LNCaP clone FGC (cell line): ENCODE measurements around the gene LGALSL.

Experiments used
- DNase-seq: peaks from one replicate; pipeline ENCODE4 v3.0.0-alpha.2; 2011; ENCODE audit warnings: low read depth
- H3K4me3 ChIP-seq: 2 replicates; pipeline ENCODE4 v1.5.1; 2011; ENCODE audit warnings: mild to moderate bottlenecking, low read depth, low read length, control low read depth
- TF ChIP-seq, protein P1 (sequence below): IDR thresholded peaks from 2 replicates; pipeline ENCODE4 v1.5.1; 2012; ENCODE audit warnings: mild to moderate bottlenecking; ENCODE audit not compliant: control insufficient read depth, insufficient read depth; ENCODE audit errors: extremely low read depth

The LGALSL gene

GRCh38 chr2:64412671-64413070 is 41.3 kb upstream of the LGALSL start:
- no peak for DNase-seq

GRCh38 chr2:64414736-64415435 is 39.1 kb upstream of the LGALSL start:
- DNase-seq: no peak
- H3K4me3 ChIP-seq: no peak overlapping the region
- TF ChIP-seq, protein P1, sequence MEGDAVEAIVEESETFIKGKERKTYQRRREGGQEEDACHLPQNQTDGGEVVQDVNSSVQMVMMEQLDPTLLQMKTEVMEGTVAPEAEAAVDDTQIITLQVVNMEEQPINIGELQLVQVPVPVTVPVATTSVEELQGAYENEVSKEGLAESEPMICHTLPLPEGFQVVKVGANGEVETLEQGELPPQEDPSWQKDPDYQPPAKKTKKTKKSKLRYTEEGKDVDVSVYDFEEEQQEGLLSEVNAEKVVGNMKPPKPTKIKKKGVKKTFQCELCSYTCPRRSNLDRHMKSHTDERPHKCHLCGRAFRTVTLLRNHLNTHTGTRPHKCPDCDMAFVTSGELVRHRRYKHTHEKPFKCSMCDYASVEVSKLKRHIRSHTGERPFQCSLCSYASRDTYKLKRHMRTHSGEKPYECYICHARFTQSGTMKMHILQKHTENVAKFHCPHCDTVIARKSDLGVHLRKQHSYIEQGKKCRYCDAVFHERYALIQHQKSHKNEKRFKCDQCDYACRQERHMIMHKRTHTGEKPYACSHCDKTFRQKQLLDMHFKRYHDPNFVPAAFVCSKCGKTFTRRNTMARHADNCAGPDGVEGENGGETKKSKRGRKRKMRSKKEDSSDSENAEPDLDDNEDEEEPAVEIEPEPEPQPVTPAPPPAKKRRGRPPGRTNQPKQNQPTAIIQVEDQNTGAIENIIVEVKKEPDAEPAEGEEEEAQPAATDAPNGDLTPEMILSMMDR: no peak

More at GRCh38 chr2:64412671-64413070, 41.3 kb upstream of the LGALSL start:
- H3K4me3 ChIP-seq: no peak overlapping the region
- TF ChIP-seq, protein P1: no peak

GRCh38 chr2:64417624-64418023 is 36.3 kb upstream of the LGALSL start:
- DNase-seq: no peak
- TF ChIP-seq, protein P1: no peak
- no peak overlapping the region for H3K4me3 ChIP-seq

GRCh38 chr2:64419596-64420165 is 34.3 kb upstream of the LGALSL start:
- H3K4me3 ChIP-seq: no peak overlapping the region
- no peak for DNase-seq
- TF ChIP-seq, protein P1: no peak

DNA sequence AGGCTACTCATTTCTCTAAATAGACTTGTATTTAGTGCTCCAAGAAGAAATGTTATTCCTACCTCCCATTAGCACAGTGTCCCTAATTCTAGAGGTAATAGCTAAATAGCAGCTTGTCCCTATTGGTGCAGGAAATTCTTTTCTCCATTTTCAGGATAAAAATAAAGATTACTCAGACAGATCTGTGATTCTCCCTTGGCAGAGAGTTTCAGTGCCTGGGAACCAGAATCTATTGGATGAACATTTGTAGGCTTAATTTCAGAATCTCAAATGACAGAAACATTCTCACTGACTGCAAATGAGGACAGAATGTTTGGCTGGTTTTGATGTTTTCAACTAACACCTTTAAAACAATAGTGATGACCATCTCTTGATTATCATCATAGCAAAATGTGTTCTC is 33.3 kb upstream of the LGALSL start:
- DNase-seq: no peak
- TF ChIP-seq, protein P1: no peak

GRCh38 chr2:64421201-64421600 is 32.8 kb upstream of the LGALSL start:
- no peak for DNase-seq
- H3K4me3 ChIP-seq: no peak overlapping the region
- TF ChIP-seq, protein P1: no peak

More for the DNA sequence above, 33.3 kb upstream of the LGALSL start:
- H3K4me3 ChIP-seq: no peak overlapping the region
